NCI-H1048 (cell line): ENCODE measurements around the gene SLC22A31.
A peak's percentile ranks its signal among the peaks of the same experiment; 100 is the strongest.
"Not testable (repeated sequence)": the region's sequence is repeated elsewhere in the genome, so short reads cannot be mapped to it uniquely, and the experiment has no call there.

Source experiments
- DNase-seq: peaks from one replicate; lab custom pipeline; 2025; lab: John Stamatoyannopoulos, UW

Gene SLC22A31

DNA sequence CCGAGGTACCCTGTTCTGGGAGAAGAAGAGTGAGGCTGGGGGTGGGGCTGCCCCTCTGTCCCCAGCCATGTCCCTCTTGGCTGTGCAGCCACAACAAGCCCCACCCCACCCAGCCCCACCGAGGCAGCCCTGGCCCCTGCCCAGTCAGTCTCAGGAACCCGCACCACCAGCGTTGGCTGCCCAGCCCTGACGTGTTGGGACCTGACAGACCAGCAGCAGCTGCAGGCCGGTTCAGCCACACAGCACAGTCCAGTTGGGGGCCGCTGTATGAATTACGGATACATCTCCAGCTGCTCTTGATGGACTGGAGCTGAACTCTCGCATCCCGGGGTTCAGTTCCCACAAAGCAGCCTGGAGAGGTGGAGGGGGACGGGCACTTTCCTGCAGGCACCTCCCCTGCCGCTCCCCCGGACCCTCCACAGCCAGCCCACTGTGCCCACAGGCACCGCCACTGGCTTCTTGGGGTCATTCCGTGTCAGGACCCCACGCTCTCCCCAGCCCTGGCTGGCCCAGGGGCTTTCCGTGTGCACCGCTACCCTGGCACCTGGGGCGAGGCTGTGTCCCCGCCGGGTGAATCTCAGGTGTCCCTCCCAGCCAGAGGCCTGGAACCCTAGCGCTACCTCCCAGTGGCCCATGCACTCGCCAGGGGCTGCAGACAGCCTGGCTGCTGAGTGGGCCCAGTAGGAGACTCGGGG is 21.7 kb downstream of the SLC22A31 start:
- no peak for DNase-seq

DNA sequence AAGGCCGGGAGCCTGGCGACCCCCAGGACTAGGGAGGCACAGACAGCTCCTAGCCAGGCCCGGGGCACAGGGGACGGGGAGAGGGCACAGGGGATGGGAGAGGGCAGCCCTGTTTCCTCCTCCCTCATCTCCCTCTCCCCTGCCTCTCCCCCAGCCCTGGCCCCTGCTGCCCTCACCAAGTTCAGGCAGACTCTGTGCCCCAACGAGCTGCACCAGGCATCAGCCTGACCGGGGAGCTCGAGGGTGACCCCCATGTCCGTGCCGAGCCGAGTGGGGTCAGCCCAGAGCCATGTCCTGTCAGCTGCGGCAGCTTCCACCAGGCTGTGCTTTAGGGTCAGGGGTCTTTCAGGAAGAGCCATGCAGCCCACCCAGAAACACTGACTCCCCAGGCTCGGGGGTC is 22.8 kb downstream of the SLC22A31 start:
- DNase-seq = no peak

GRCh38 chr16:89176717-89177116 is 23.6 kb downstream of the SLC22A31 start:
- DNase-seq = no peak

GRCh38 chr16:89176147-89176690 is 24.1 kb downstream of the SLC22A31 start:
- DNase-seq = no peak

- DNase-seq = no peak
These were observed 24.8 kb downstream of the SLC22A31 start for GRCh38 chr16:89175280-89176146.

- no peak for DNase-seq
These were observed 25.5 kb downstream of the SLC22A31 start for GRCh38 chr16:89174877-89175276.

GRCh38 chr16:89174055-89174827 is 26.1 kb downstream of the SLC22A31 start:
- no peak for DNase-seq

DNA sequence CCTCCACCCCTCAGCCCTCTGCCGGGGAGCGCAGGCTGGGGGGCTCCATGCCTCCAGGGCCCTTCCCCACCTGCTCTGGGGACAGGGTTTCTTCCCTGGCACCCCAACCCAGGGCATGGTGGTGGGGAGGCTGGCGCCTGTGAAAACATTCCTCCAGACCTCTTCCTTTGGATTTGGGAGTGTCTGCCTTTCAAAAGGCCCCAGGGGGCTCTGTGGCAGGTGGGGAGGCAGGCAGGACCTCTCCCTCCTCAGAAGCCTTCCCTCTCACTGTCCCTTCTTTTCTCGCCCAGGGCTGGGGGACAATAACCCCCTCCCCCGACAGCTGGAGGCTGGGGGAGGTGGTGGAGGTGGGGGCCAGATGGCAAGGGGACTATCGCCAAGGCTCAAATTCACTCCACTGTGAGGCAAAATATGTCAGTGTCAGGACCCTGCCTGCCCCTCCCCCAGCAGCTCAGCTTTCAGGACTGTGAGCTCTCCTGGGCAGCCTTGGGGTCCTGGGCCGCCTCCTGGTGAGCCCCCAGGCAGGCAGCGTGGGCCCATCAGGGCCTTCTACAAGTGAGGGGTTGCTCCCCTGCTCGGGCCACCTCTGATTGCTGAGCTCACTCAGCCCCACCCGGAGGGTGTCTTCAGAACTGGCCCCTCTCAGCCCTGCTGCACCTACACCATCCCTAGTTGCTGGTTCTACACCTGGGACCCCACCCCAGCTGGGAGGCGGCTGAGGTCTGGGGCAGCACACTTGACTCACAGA is 27.0 kb downstream of the SLC22A31 start:
- DNase-seq = no peak

DNA sequence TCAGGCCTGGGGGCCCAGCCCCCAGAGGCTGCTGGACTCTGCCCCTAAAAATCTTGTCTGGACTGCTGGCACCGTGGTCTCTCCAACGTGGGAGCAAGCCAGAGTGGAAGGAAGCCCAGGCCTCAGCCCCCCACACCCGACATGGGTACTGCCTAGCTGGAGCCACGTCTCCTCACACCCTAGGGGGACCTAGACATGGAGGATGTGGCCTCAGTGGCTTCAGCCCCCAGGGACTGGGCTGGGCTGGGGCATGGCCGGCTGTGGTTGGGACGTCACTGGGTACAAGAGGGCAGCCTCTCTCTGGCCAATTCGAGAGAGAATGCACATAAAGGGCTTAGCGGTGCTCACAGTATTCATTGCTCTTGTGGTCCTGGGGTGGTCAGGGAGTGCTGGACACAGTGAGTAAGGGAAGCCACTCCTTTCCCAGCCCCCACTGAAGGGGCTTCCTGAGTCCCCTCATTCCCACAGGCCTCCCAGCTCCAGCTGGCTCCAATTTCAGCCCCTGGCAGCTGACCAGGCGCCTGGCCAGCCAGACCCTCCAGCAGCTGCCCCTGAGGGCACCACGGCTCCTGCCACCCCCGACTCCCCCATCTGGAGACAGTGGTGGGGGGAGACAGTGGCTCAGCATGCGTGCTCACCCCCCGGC is 27.7 kb downstream of the SLC22A31 start:
- DNase-seq = no peak

GRCh38 chr16:89172171-89172527 is 28.2 kb downstream of the SLC22A31 start:
- no peak for DNase-seq

DNA sequence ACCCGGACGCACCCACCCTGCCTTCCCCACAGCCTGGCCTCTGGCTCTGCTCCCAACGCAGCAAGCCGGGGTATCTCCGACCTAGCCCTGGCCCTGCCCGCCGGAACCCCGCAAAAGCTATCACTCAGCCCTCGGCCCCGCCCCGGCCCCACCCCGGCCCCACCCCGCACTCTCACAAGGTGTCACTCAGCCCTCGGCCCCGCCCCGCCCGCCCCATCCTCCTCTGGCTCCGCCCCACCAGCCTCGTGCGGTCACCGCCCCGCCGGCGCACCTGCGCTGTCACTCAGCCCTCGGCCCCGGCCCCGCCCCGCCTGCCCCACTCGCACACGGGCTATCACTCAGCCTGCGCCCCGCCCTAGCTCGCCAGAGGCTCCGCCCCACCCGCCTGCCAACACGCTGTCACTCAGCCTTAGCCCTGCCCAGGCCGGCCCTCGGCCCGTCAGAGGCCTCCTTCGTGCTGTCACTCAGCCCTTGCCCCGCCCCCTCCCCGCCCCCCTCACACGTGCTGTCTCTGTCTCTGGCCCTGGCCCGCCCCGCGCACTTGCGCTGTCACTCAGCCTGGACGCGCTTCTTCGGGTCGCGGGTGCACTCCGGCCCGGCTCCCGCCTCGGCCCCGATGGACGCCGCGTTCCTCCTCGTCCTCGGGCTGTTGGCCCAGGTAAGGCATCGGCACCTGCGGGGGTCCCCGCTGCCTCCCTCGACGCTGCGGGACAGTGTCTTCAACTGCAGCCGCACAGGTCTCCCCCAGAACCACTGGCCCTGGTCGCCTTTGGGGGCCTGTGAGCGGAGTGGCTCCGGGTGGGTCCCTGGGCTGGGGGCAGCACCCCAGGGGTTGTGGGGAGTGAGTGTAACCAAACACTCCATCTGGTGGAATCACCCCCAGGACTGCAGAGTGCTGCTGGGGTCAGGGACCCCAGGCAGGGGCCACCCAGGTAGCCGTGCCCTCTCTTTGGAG is 28.8 kb downstream of the SLC22A31 start, which contains the start of gene CDH15:
TSS of gene CDH15 (plus strand) at position 533 of the 955 bp plus-strand sequence. CDS start at position 617, 84 bp downstream.
- DNase-seq = peak; percentile 68

- no peak for DNase-seq
These were observed 29.8 kb downstream of the SLC22A31 start for GRCh38 chr16:89170346-89171215.

DNA sequence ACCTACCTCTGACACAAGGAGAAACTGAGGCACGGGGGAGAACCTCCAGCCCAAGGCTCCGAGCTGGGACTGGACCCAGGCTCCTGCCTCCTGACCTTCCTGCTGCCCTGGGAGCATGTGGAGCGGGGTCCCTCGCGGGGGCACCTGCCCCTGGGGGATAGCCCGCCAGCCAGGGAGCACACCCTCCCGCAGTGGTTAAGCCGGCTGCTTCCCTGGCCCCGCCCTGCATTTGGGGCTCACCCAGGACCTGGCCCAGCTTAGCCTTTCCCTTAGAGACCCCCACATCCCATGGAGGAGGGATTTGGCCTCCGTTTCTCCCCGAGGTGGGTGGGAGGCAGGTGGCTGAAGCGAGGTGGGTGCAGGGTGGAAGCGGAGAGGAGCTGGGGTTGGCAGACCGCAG is 30.6 kb downstream of the SLC22A31 start:
- DNase-seq = no peak

DNA sequence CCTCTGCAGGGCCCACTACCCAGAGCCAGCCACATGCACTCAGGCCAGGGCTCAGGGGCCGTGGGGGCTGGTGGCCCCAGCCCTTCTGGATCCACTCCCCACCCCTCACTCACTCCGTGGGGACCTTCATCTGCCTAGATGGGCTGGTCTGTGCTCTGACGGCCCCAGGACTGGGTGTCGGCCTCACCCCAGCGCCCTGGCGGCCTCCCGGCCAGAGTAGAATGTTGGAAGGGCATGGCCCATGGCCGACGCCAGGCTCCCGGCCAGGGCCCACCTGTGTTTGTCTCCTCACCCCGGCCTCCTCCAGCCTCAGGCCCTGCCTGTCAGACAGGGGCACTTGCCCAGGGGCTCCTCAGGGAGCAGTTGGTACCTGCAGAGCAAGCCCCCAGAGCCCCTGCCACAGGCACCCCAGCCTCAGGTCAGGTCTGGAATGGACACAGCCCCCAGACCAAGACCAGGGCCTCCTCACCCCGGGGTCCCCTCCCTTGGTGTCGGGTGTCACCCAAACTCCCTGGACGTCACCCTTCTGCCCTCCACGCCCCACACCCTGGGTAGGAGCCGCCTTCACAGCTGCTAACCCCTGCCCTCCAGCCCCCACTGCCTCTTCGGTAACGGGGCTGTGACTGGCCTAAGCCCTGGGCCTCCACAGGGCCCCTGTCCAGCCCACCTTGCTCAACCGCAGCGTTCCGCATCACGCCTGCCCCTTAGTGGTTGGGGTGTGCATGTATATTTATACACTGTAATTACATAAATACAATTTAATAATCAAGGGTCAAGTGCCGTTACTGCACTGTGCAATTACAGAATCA is 31.8 kb downstream of the SLC22A31 start:
- no peak for DNase-seq

GRCh38 chr16:89167425-89167941 is 32.9 kb downstream of the SLC22A31 start:
- DNase-seq = no peak

- no peak for DNase-seq
These were observed 33.5 kb downstream of the SLC22A31 start for GRCh38 chr16:89166696-89167424.

DNA sequence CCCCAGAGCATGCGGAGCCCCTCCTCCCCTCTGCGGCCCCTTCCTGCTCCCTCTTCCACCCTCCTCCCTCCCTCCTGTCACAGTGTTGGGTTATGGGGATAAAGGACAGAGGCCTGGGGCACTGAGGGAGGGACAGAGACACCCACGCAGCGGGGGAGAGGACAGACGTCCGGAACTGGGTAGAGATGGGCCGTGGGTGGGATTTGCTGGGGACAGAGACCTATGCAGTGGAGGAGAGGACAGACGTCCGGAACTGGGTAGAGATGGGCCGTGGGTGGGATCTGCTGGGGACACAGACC is 34.7 kb downstream of the SLC22A31 start:
- not testable (repeated sequence) for DNase-seq
